Mesenchymal stem cell (in vitro differentiated cells and primary cell): Measurements from ENCODE around the gene CFAP74.

ENCODE experiments used
- DNase-seq: peaks from one replicate; pipeline ENCODE4 v3.0.0-alpha.2; 2013
- H2AFZ ChIP-seq: one replicate; pipeline ENCODE4 v1.6.1; 2013; ENCODE audit warnings: low read depth, mild to moderate bottlenecking, control low read depth, inconsistent platforms, low read length, moderate library complexity
- H2AK5ac ChIP-seq: 2 replicates; pipeline ENCODE4 v1.6.1; 2013; ENCODE audit warnings: low read length, moderate library complexity, mild to moderate bottlenecking, inconsistent platforms; ENCODE audit not compliant: severe bottlenecking
- H2BK120ac ChIP-seq: one replicate; pipeline ENCODE4 v1.6.1; 2013; ENCODE audit warnings: low read depth, mild to moderate bottlenecking, inconsistent platforms, low read length, moderate library complexity
- H2BK12ac ChIP-seq, 2 experiments: one replicate each; pipeline ENCODE4 v1.6.1; 2013; ENCODE audit warnings: inconsistent platforms in 2 of 2, low read length in 2 of 2, mild to moderate bottlenecking in 2 of 2, moderate library complexity in 2 of 2, control low read depth in 1 of 2
- H2BK15ac ChIP-seq: one replicate; pipeline ENCODE4 v1.6.1; 2013; ENCODE audit warnings: mild to moderate bottlenecking, low read depth, inconsistent platforms; ENCODE audit not compliant: poor library complexity, severe bottlenecking
- H2BK5ac ChIP-seq: 2 replicates; pipeline ENCODE4 v1.6.1; 2013; ENCODE audit warnings: low read depth, mild to moderate bottlenecking, low read length, control low read depth, inconsistent platforms; ENCODE audit not compliant: poor library complexity, severe bottlenecking
- H3K14ac ChIP-seq, 2 experiments: one replicate each; pipeline ENCODE4 v1.6.1; 2013; ENCODE audit warnings: inconsistent platforms in 2 of 2, low read length in 2 of 2, control low read depth in 1 of 2, mild to moderate bottlenecking in 1 of 2, moderate library complexity in 1 of 2
- H3K18ac ChIP-seq, 2 experiments: one replicate each; pipeline ENCODE4 v1.6.1; 2013; ENCODE audit warnings: inconsistent platforms in 2 of 2, low read length in 2 of 2, control low read depth in 1 of 2, low read depth in 1 of 2, mild to moderate bottlenecking in 1 of 2
- H3K23ac ChIP-seq, 2 experiments: one replicate each; pipeline ENCODE4 v1.6.1; 2013; ENCODE audit warnings: inconsistent platforms in 2 of 2, low read length in 2 of 2, mild to moderate bottlenecking in 2 of 2, moderate library complexity in 2 of 2, control low read depth in 1 of 2
- H3K27ac ChIP-seq: 2 replicates; pipeline ENCODE4 v1.5.1; 2013; ENCODE audit warnings: mild to moderate bottlenecking, moderate library complexity, low read length, control low read depth, inconsistent platforms; ENCODE audit not compliant: poor library complexity, severe bottlenecking
- H3K27me3 ChIP-seq, 2 experiments: 2 replicates each; pipeline versions ENCODE4 v1.6.1 to v1.7.0; 2013; ENCODE audit warnings: low read length in 2 of 2, mild to moderate bottlenecking in 2 of 2, moderate library complexity in 2 of 2, control low read depth in 1 of 2, inconsistent platforms in 1 of 2; ENCODE audit not compliant: control insufficient read depth in 1 of 2, insufficient read depth in 1 of 2
- H3K36me3 ChIP-seq, 2 experiments: 2 replicates each; pipeline versions ENCODE4 v1.6.1 to v1.7.0; 2013; ENCODE audit warnings: low read length in 2 of 2, control low read depth in 1 of 2, inconsistent platforms in 1 of 2, low read depth in 1 of 2, mild to moderate bottlenecking in 1 of 2; ENCODE audit not compliant: insufficient read depth in 2 of 2, control insufficient read depth in 1 of 2
- H3K4ac ChIP-seq, 2 experiments: one replicate each; pipeline ENCODE4 v1.6.1; 2013; ENCODE audit warnings: inconsistent platforms in 2 of 2, low read length in 2 of 2, mild to moderate bottlenecking in 2 of 2, moderate library complexity in 2 of 2, control low read depth in 1 of 2, low read depth in 1 of 2
- H3K4me1 ChIP-seq: 2 replicates; pipeline ENCODE4 v1.6.1; 2013; ENCODE audit warnings: low read depth, low read length, control low read depth; ENCODE audit not compliant: control insufficient read depth, insufficient read depth
- H3K4me2 ChIP-seq: 2 replicates; pipeline ENCODE4 v1.6.1; 2013; ENCODE audit warnings: low read length, mild to moderate bottlenecking, inconsistent platforms; ENCODE audit not compliant: poor library complexity, severe bottlenecking
- H3K4me3 ChIP-seq, 2 experiments: 2 replicates each; pipeline versions ENCODE4 v1.5.1 to v1.7.0; 2013; ENCODE audit warnings: low read length in 2 of 2, mild to moderate bottlenecking in 2 of 2, control low read depth in 1 of 2, low read depth in 1 of 2; ENCODE audit not compliant: insufficient read depth in 1 of 2
- H3K79me1 ChIP-seq: replicated peaks from 2 replicates; pipeline ENCODE4 v1.6.1; 2013; ENCODE audit warnings: mild to moderate bottlenecking, control low read depth, low read length, inconsistent platforms; ENCODE audit not compliant: poor library complexity, severe bottlenecking
- H3K9ac ChIP-seq: 2 replicates; pipeline ENCODE4 v1.7.0; 2013; ENCODE audit warnings: mild to moderate bottlenecking, low read length, moderate library complexity
- H3K9me3 ChIP-seq: 2 replicates; pipeline ENCODE4 v1.7.0; 2013; ENCODE audit warnings: mild to moderate bottlenecking, low read length; ENCODE audit not compliant: control insufficient read depth
- H4K8ac ChIP-seq: one replicate; pipeline ENCODE4 v1.6.1; 2013; ENCODE audit warnings: inconsistent platforms, mild to moderate bottlenecking, low read length, moderate library complexity
- H4K91ac ChIP-seq: one replicate; pipeline ENCODE4 v1.6.1; 2013; ENCODE audit warnings: mild to moderate bottlenecking, low read length, inconsistent platforms
- WGBS: methylation state at CpG from one replicate; pipeline ENCODE4 v1.1.7; 2013; ENCODE audit warnings: mixed read lengths; 5-methylcytosine and 5-hydroxymethylcytosine counted together

Gene CFAP74

GRCh38 chr1:1894354-1895059 is 109.1 kb downstream of the CFAP74 start:
- H2BK5ac ChIP-seq: no peak overlapping the region
- peaks cover 0 to 11% of the 10 kb centered on the region in 2 experiments for H3K27me3 ChIP-seq
- no peak overlapping the region for H4K8ac ChIP-seq
- WGBS: 43% methylated on average over 12 of the region's 14 CpGs
- H3K36me3 ChIP-seq: peaks cover 0 to 11% of the 10 kb centered on the region in 2 experiments
- H2AK5ac ChIP-seq: no peak overlapping the region
- peaks cover 31% of the 10 kb centered on the region for H3K4me1 ChIP-seq
- H3K4me2 ChIP-seq: no peak overlapping the region
- peak overlapping the region in 1 of 2 experiments; percentile 57 for H3K14ac ChIP-seq
- H3K27ac ChIP-seq: no peak overlapping the region
- H3K18ac ChIP-seq: peak overlapping the region in 1 of 2 experiments; percentile 51
- peak overlapping the region in 1 of 2 experiments; percentile 55 for H3K4me3 ChIP-seq
- H2BK15ac ChIP-seq: no peak overlapping the region
- H3K79me1 ChIP-seq: peaks cover 20% of the 10 kb centered on the region
- no peak overlapping the region for H2BK120ac ChIP-seq
- peak overlapping the region in 1 of 2 experiments; percentile 16 for H2BK12ac ChIP-seq
- H2AFZ ChIP-seq: peak overlapping the region; percentile 57
- H3K4ac ChIP-seq: peak overlapping the region in 1 of 2 experiments; percentile 20
- H3K9ac ChIP-seq: peak overlapping the region; percentile 52
- no peak overlapping the region for H4K91ac ChIP-seq
- DNase-seq: no peak
- H3K23ac ChIP-seq: no peak overlapping the region
- H3K9me3 ChIP-seq: no peaks in the 10 kb centered on the region

DNA sequence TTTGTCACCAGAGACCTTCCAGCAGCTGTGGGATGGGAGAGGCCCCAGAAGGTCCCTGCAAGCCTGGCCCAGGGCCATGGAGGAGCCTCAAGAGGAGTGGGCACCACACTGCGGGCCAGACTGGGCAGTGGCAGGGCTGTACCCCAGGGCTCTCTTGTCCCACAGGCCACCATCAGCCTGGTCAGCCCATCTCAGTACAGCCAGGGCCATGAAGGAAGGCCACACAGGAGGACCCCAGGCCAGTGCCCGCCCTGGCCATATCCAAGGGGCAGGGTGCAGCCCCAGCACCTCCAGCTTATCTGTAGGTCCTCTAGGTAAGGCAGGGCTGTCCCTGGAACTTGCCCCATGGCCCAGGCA is 109.6 kb downstream of the CFAP74 start:
- no peak for DNase-seq
- Histone ChIP-seq H2BK12ac (peak overlapping the region in 1 of 2 experiments; percentile 59), H3K18ac (no peak overlapping the region), H3K9me3 (no peaks in the 10 kb centered on the region), H4K8ac (no peak overlapping the region), H3K9ac (peak overlapping the region; percentile 52), H3K4me2 (no peak overlapping the region), H3K27ac (no peak overlapping the region), H3K36me3 (peaks cover 0 to 11% of the 10 kb centered on the region in 2 experiments), H3K4me3 (no peak overlapping the region), H2BK120ac (peak overlapping the region; percentile 13), H3K23ac (no peak overlapping the region), H2AK5ac (no peak overlapping the region), H3K4me1 (peaks cover 31% of the 10 kb centered on the region), H3K14ac (peak overlapping the region in 1 of 2 experiments; percentile 30), H4K91ac (peak overlapping the region; percentile 18), H3K4ac (no peak overlapping the region), H3K27me3 (peaks cover 0 to 11% of the 10 kb centered on the region in 2 experiments), H2BK15ac (no peak overlapping the region), H3K79me1 (peaks cover 20% of the 10 kb centered on the region), H2BK5ac (no peak overlapping the region), H2AFZ (no peak overlapping the region)
- 96% methylated on average over 2 of the region's 2 CpGs for WGBS

GRCh38 chr1:1893291-1893985 is 110.1 kb downstream of the CFAP74 start:
- Histone ChIP-seq H3K14ac (no peak overlapping the region), H3K27me3 (peaks cover 0 to 11% of the 10 kb centered on the region in 2 experiments), H3K18ac (no peak overlapping the region), H4K8ac (no peak overlapping the region), H2AK5ac (no peak overlapping the region), H2BK5ac (no peak overlapping the region), H3K4me1 (peaks cover 34% of the 10 kb centered on the region), H3K9ac (no peak overlapping the region), H2BK12ac (no peak overlapping the region), H4K91ac (no peak overlapping the region), H3K4me2 (no peak overlapping the region), H2AFZ (no peak overlapping the region), H2BK120ac (peak overlapping the region; percentile 13), H3K23ac (no peak overlapping the region), H3K79me1 (peaks cover 20% of the 10 kb centered on the region), H2BK15ac (peak overlapping the region; percentile 65), H3K9me3 (no peaks in the 10 kb centered on the region), H3K36me3 (peaks cover 0 to 11% of the 10 kb centered on the region in 2 experiments), H3K27ac (no peak overlapping the region), H3K4ac (no peak overlapping the region), H3K4me3 (no peak overlapping the region)
- 89% methylated on average over 19 of the region's 19 CpGs for WGBS
- no peak for DNase-seq

DNA sequence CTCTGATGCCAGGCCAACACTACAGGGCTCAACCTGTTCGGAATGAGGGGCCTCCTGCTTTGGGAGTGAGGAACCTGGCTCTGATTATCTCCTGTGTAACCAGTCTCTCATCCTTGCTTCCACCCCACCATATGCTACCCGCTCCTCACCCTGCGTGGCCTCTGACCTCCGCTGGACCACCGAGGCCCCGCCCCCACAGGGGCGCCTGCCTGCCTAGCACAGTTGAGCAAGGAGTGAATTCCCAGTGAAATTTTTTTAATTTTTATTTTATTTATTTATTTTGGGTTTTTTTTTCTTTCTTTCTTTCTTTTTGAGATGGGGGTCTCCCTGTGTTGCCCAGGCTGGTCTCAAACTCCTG is 110.8 kb downstream of the CFAP74 start:
- Histone ChIP-seq H3K27me3 (peaks cover 0 to 11% of the 10 kb centered on the region in 2 experiments), H3K4ac (no peak overlapping the region), H2BK120ac (no peak overlapping the region), H3K18ac (no peak overlapping the region), H3K4me2 (no peak overlapping the region), H2BK15ac (no peak overlapping the region), H3K9ac (peak overlapping the region; percentile 87), H3K36me3 (peaks cover 0 to 14% of the 10 kb centered on the region in 2 experiments), H3K14ac (no peak overlapping the region), H2AK5ac (no peak overlapping the region), H3K27ac (no peak overlapping the region), H3K4me1 (peaks cover 36% of the 10 kb centered on the region), H3K9me3 (no peaks in the 10 kb centered on the region), H3K79me1 (peaks cover 20% of the 10 kb centered on the region), H3K4me3 (peak overlapping the region in 1 of 2 experiments; percentile 85), H2AFZ (no peak overlapping the region), H3K23ac (no peak overlapping the region), H2BK12ac (no peak overlapping the region), H2BK5ac (no peak overlapping the region), H4K8ac (no peak overlapping the region), H4K91ac (no peak overlapping the region)
- WGBS: 90% methylated on average over 2 of the region's 7 CpGs
- DNase-seq: no peak
